CD14-positive monocyte (primary cell): ENCODE results near the gene PI4KB. TPM values are rescaled to one million over a fixed set of nuclear protein-coding genes. Genes with fewer than 3 reads are reported as not detected.

Experiments
- DNase-seq, 3 donors: peaks; one replicate each; pipeline ENCODE4 v3.0.0-alpha.2; 2011 to 2022
- H2AFZ ChIP-seq: 2 replicates; pipeline ENCODE4 v1.6.0; 2012; ENCODE audit warnings: mild to moderate bottlenecking, low read depth, low read length, inconsistent platforms; ENCODE audit not compliant: insufficient read depth, poor library complexity, severe bottlenecking
- H3K27ac ChIP-seq, 2 donors: 1 replicate in 1 of 2; 2 replicates in 1 of 2; pipeline ENCODE4 v1.5.1; 2012 to 2013; ENCODE audit warnings: low read length in 2 of 2, control low read depth in 1 of 2, inconsistent platforms in 1 of 2, low read depth in 1 of 2, mild to moderate bottlenecking in 1 of 2
- H3K27me3 ChIP-seq, 2 donors: one replicate each; pipeline versions ENCODE4 v1.6.0 to v1.6.1; 2011 to 2013; ENCODE audit warnings: low read length in 2 of 2; ENCODE audit not compliant: control insufficient read depth in 2 of 2, insufficient read depth in 2 of 2
- H3K36me3 ChIP-seq, 2 donors: replicated peaks in 1 of 2; 1 replicate in 1 of 2; 2 replicates in 1 of 2; pipeline versions ENCODE4 v1.5.1 to v1.6.1; 2012 to 2013; ENCODE audit warnings: low read length in 2 of 2, control low read depth in 1 of 2, inconsistent platforms in 1 of 2, mild to moderate bottlenecking in 1 of 2; ENCODE audit not compliant: insufficient read depth in 2 of 2, control insufficient read depth in 1 of 2
- H3K4me1 ChIP-seq, 2 donors: 1 replicate in 1 of 2; 2 replicates in 1 of 2; pipeline versions ENCODE4 v1.5.1 to v1.6.1; 2012 to 2013; ENCODE audit warnings: low read length in 2 of 2, control low read depth in 1 of 2, inconsistent platforms in 1 of 2, mild to moderate bottlenecking in 1 of 2, moderate library complexity in 1 of 2; ENCODE audit not compliant: insufficient read depth in 2 of 2, control insufficient read depth in 1 of 2
- H3K4me2 ChIP-seq: replicated peaks from 2 replicates; pipeline ENCODE3; 2012; ENCODE audit warnings: low read length, moderate library complexity, mild to moderate bottlenecking; ENCODE audit not compliant: poor library complexity, severe bottlenecking; ENCODE audit errors: extremely low read depth
- H3K4me3 ChIP-seq, 3 experiments: fragments of 200-600 bp in 1 of 3; sonication (generic) in 1 of 3; replicated peaks in 1 of 3; 1 replicate in 2 of 3; 2 replicates in 1 of 3; pipeline ENCODE4 v1.5.1; 2011 to 2013; ENCODE audit warnings: low read length in 3 of 3, mild to moderate bottlenecking in 3 of 3, control low read depth in 2 of 3, low read depth in 2 of 3, inconsistent platforms in 1 of 3, moderate library complexity in 1 of 3
- H3K79me2 ChIP-seq: 2 replicates; pipeline ENCODE4 v1.6.0; 2012; ENCODE audit warnings: mild to moderate bottlenecking, control low read depth, inconsistent platforms, low read length, moderate library complexity; ENCODE audit not compliant: insufficient read depth
- H3K9ac ChIP-seq: 2 replicates; pipeline ENCODE4 v1.6.0; 2017; ENCODE audit warnings: low read length, mild to moderate bottlenecking; ENCODE audit not compliant: insufficient read depth, poor library complexity, severe bottlenecking
- H3K9me3 ChIP-seq, 2 donors: replicated peaks in 1 of 2; 1 replicate in 1 of 2; 2 replicates in 1 of 2; pipeline versions ENCODE4 v1.5.1 to v1.6.1; 2012 to 2013; ENCODE audit warnings: low read length in 2 of 2, control low read depth in 1 of 2; ENCODE audit not compliant: control insufficient read depth in 1 of 2, insufficient read depth in 1 of 2
- H4K20me1 ChIP-seq: 2 replicates; pipeline ENCODE4 v1.6.0; 2012; ENCODE audit warnings: mild to moderate bottlenecking, low read length, control low read depth, moderate library complexity; ENCODE audit not compliant: insufficient read depth
- H3K27ac Mint-ChIP-seq, 7 donors: one replicate each; pipeline ENCODE4 v1.8.0; 2020; ENCODE audit warnings: mild to moderate bottlenecking in 7 of 7, mixed read lengths in 7 of 7, moderate library complexity in 6 of 7, inconsistent platforms in 2 of 7
- H3K27me3 Mint-ChIP-seq, 3 donors: one replicate each; pipeline ENCODE4 v1.8.0; 2021 to 2022; ENCODE audit warnings: low read depth in 3 of 3, mild to moderate bottlenecking in 3 of 3, mixed read lengths in 3 of 3, moderate library complexity in 3 of 3, inconsistent platforms in 1 of 3
- H3K36me3 Mint-ChIP-seq, 2 donors: one replicate each; pipeline ENCODE4 v1.8.0; 2020; ENCODE audit warnings: mixed read lengths in 2 of 2, inconsistent platforms in 1 of 2, mild to moderate bottlenecking in 1 of 2
- H3K4me1 Mint-ChIP-seq: one replicate; pipeline ENCODE4 v1.8.0; 2020; ENCODE audit warnings: mild to moderate bottlenecking, mixed read lengths
- H3K4me3 Mint-ChIP-seq, 2 donors: one replicate each; pipeline ENCODE4 v1.8.0; 2020; ENCODE audit warnings: mild to moderate bottlenecking in 2 of 2, mixed read lengths in 2 of 2, moderate library complexity in 1 of 2
- H3K9me3 Mint-ChIP-seq, 7 donors: one replicate each; pipeline ENCODE4 v1.8.0; 2020 to 2022; ENCODE audit warnings: mixed read lengths in 7 of 7, mild to moderate bottlenecking in 6 of 7, moderate library complexity in 6 of 7, inconsistent platforms in 2 of 7
- CTCF ChIP-seq: fragments of 200-600 bp; IDR thresholded peaks from one replicate; pipeline ENCODE4 v1.8.0; 2022; ENCODE audit warnings: antibody characterized with exemption, mild to moderate bottlenecking
- WGBS: methylation state at CpG from one replicate; pipeline ENCODE4 v1.1.5; 2013; ENCODE audit warnings: missing lambda C conversion rate; ENCODE audit not compliant: insufficient coverage; 5-methylcytosine and 5-hydroxymethylcytosine counted together
- intact Hi-C, 2 donors: fragments of 100-400 bp; cut with micrococcal nuclease; formaldehyde crosslinking; loops; one replicate each; pipeline versions ENCODE4 v1.15.0 to v1.15.1; 2023
- polyA plus RNA-seq, 3 donors: library from polyadenylated mRNA; depleted of rRNA in 1 of 3; unstranded in 2 of 3; stranded (reverse) in 1 of 3; fragments of 300-500 nt in 2 of 3; fragments of >200 nt in 1 of 3; fragmentation: Illumina TruSeq in 2 of 3; gene quantifications; 1 replicate in 2 of 3; 2 replicates in 1 of 3; pipeline ENCODE4 v1.2.3, GENCODE V29; 2012 to 2021

PI4KB gene
- polyA plus RNA-seq, 3 donors, result 37.8 to 148 (median 50.3) TPM

- H3K36me3 Mint-ChIP-seq, result peaks cover 39 to 53% of the 10 kb centered on the region in 2 donors
- Histone ChIP-seq H3K9me3 (no peaks in the 10 kb centered on the region), H3K4me2 (no peak overlapping the region), H3K79me2 (peaks cover 71% of the 10 kb centered on the region), H3K4me1 (peaks cover 30 to 35% of the 10 kb centered on the region in 2 donors), H3K27me3 (no peaks in the 10 kb centered on the region), H3K4me3 (no peak overlapping the region), H3K9ac (no peak overlapping the region), H2AFZ (no peak overlapping the region), H3K27ac (peak overlapping the region in 1 of 2 donors; percentile 86), H3K36me3 (peaks cover 36 to 51% of the 10 kb centered on the region in 2 donors), H4K20me1 (peaks cover 46% of the 10 kb centered on the region)
- DNase-seq, result no peak
- intact Hi-C loops, result no loop called here
- peak overlapping the region in 4 of 7 donors; percentile 8 to 83 (median 36) for H3K27ac Mint-ChIP-seq
- peaks cover 0 to 2% (median 0%) of the 10 kb centered on the region in 7 donors for H3K9me3 Mint-ChIP-seq
- WGBS, result 100% methylated on average over 1 of the region's 4 CpGs
- H3K27me3 Mint-ChIP-seq, result peaks cover 0 to 1% (median 0%) of the 10 kb centered on the region in 3 donors
- H3K4me3 Mint-ChIP-seq, result no peak overlapping the region
- no peak for TF ChIP-seq CTCF
- peaks cover 38% of the 10 kb centered on the region for H3K4me1 Mint-ChIP-seq
Measured at GRCh38 chr1:151324390-151324930, 2.8 kb downstream of the PI4KB start.

DNA sequence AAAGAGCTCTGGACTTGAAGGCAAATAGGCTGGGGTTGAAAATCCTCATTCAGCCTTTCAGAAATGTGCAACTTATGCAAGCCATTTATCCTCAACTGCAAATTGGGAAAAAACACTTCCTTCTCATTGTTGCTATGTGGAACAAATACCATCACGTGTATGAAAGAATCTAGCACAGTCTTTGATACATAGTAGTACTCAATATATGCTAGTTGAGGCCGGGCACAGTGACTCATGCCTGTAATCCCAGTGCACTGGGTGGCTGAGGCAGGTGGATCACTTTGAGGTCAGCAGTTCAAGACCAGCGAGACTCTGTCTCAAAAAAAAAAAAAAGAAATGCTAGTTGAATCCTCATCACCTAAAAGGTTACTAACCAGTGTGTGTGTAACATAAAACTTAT, 8.2 kb downstream of the PI4KB start:
- H3K9me3 ChIP-seq, result no peaks in the 10 kb centered on the region
- Mint-ChIP-seq H3K36me3 (peaks cover 66 to 85% of the 10 kb centered on the region in 2 donors), H3K27ac (peak overlapping the region in 2 of 7 donors; percentile 53 to 67), H3K4me1 (peaks cover 2% of the 10 kb centered on the region), H3K4me3 (no peak overlapping the region), H3K9me3 (peaks cover 0 to 3% (median 0%) of the 10 kb centered on the region in 7 donors), H3K27me3 (no peaks in the 10 kb centered on the region)
- no peak for DNase-seq
- peak overlapping the region in 1 of 2 donors; percentile 38 for H3K27ac ChIP-seq
- H4K20me1 ChIP-seq, result peaks cover 74% of the 10 kb centered on the region
- no peak overlapping the region for H2AFZ ChIP-seq
- H3K27me3 ChIP-seq, result no peaks in the 10 kb centered on the region
- no peaks in the 10 kb centered on the region for H3K4me1 ChIP-seq
- no CpG with 5 or more reads among the region's 3 CpGs for WGBS
- peaks cover 77 to 91% of the 10 kb centered on the region in 2 donors for H3K36me3 ChIP-seq
- intact Hi-C loops, result no loop called here
- peaks cover 74% of the 10 kb centered on the region for H3K79me2 ChIP-seq
- no peak overlapping the region for H3K4me2 ChIP-seq
- H3K9ac ChIP-seq, result no peak overlapping the region
- TF ChIP-seq CTCF, result no peak
- H3K4me3 ChIP-seq, result no peak overlapping the region
